HG03095 (cell line): ENCODE data around the gene PLVAP.

Experiments used
- ATAC-seq: cut with Tn5 transposase; IDR thresholded peaks from one replicate; pipeline ENCODE4 v1.9.1; 2021; ENCODE audit warnings: moderate library complexity; ENCODE audit not compliant: unreplicated experiment

Gene PLVAP

GRCh38 chr19:17304386-17305215 lies 72.5 kb downstream of the PLVAP start:
- no peak for ATAC-seq

- no peak for ATAC-seq
Observed at GRCh38 chr19:17303940-17304267, 73.2 kb downstream of the PLVAP start.

DNA sequence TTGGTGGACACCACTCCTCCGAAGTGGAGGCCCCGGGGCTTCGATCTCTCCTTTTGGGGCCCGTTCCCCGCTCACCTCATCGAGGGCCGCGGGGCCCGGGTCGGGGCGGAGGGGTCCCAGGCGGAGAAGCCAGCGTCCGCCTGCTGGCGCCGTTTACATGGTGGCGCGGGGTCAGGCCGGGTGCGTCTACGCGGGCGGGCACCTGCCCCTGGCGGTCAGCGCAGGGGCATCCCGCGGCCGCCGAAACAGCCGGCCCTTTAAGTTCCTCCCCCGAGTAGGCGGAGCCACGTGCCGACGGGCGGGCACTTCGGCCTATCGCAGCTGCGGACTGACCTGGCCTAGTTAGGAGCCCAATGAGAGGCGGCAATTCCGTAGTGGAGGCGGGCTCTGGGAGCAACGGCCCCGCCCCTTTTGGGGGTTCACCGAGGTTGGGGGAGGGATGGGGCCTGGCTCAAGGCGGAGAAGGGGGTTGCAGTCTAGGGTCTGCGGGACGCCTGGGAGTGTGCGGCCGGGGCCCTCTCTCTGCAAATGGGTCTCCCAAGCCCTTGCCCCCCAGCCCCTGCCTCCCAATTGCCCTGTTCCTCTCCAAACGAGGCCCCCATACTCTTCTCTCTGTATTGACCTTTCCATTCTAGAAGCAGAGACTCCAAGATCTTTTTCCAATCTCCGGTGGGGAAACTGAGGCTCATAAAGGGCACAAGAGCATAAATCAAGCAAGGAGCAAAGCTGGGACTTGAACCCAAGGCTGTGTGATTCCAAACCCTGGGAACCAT lies 73.8 kb downstream of the PLVAP start, which contains the start of gene ABHD8:
Gene ABHD8 (minus strand): TSS at position 259 of the 773 bp plus-strand sequence. CDS start 1,809 bp downstream, outside the sequence.
- peak; percentile 61 for ATAC-seq

- no peak for ATAC-seq
Observed at GRCh38 chr19:17302391-17303166, 74.6 kb downstream of the PLVAP start.
